Upper lobe of right lung (tissue), 1 donor: ENCODE results near the gene MBD1. TPM values are rescaled to one million over a fixed set of nuclear protein-coding genes. Genes with fewer than 3 reads are reported as not detected.
"Not testable (repeated sequence)": the region's sequence is repeated elsewhere in the genome, so short reads cannot be mapped to it uniquely, and the experiment has no call there.

ENCODE experiments used
- ATAC-seq: fragments of 200-7000 bp; cut with Tn5 transposase; one replicate; pipeline ENCODE4 v1.9.1; 2020; ENCODE audit warnings: mild to moderate bottlenecking, moderate library complexity
- DNase-seq: peaks from one replicate; pipeline ENCODE4 v3.0.0-alpha.2; 2020
- H3K27ac ChIP-seq: fragments of 200-600 bp; one replicate; pipeline ENCODE4 v1.8.0; 2022
- H3K27me3 ChIP-seq: fragments of 200-600 bp; one replicate; pipeline ENCODE4 v1.8.0; 2022; ENCODE audit warnings: mild to moderate bottlenecking
- H3K36me3 ChIP-seq: fragments of 200-600 bp; one replicate; pipeline ENCODE4 v1.8.0; 2022
- H3K4me1 ChIP-seq: fragments of 200-600 bp; one replicate; pipeline ENCODE4 v1.8.0; 2022
- H3K4me3 ChIP-seq: fragments of 200-600 bp; one replicate; pipeline ENCODE4 v1.8.0; 2022; ENCODE audit warnings: mild to moderate bottlenecking
- H3K9me3 ChIP-seq: fragments of 200-600 bp; one replicate; pipeline ENCODE4 v1.8.0; 2022
- intact Hi-C: fragments of 100-400 bp; cut with DNase I; formaldehyde crosslinking; loops from one replicate; pipeline ENCODE4 v1.11.0; 2022
- total RNA-seq: library from RNA; stranded (reverse); fragmentation: NEBNext Ultra II Directional; extraction: Animal tissue kit (Norgen Biotek cat#: 25700); gene quantifications from one replicate; pipeline ENCODE4 v1.2.1, GENCODE V29; 2021
- TF ChIP-seq, protein P1 (sequence below): fragments of 200-600 bp; IDR thresholded peaks from one replicate; pipeline ENCODE4 v1.8.0; 2022; ENCODE audit warnings: antibody characterized with exemption
- donor health status: DM: no; HTN: yes; CAD: no; lungs with severe emphysema.

The MBD1 gene
- total RNA-seq, 1 donor from 2014 or later, result 56.3 TPM

DNA sequence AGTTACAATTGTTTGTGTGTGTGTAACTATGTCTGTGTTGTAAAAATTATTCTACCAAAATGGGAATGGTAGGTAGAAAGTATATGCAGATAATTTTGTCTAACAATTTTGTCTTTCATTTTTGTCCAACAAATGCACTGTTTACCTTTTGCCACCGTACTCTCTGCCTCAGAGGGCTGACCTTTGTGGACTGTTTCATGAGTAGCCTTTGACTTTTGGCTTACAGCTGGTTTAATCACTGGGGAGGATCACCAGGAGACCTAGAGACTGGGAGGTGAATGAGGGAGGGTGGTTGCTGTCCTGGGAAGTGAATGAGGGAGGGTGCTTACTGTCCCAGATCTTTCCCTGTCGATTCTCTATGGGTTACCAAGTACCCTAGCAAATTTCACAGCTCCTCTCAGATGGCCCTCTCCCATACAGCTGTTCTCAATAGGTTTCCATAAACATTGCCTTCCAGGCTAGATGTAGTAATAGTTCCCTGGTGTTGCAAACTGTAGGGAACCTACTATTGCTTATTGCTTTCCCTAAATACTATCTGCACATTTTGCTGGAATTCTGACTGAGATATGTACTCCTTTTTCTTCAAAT lies 32.6 kb upstream of the MBD1 start:
- TF ChIP-seq, protein P1, sequence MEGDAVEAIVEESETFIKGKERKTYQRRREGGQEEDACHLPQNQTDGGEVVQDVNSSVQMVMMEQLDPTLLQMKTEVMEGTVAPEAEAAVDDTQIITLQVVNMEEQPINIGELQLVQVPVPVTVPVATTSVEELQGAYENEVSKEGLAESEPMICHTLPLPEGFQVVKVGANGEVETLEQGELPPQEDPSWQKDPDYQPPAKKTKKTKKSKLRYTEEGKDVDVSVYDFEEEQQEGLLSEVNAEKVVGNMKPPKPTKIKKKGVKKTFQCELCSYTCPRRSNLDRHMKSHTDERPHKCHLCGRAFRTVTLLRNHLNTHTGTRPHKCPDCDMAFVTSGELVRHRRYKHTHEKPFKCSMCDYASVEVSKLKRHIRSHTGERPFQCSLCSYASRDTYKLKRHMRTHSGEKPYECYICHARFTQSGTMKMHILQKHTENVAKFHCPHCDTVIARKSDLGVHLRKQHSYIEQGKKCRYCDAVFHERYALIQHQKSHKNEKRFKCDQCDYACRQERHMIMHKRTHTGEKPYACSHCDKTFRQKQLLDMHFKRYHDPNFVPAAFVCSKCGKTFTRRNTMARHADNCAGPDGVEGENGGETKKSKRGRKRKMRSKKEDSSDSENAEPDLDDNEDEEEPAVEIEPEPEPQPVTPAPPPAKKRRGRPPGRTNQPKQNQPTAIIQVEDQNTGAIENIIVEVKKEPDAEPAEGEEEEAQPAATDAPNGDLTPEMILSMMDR, result no peak
- Histone ChIP-seq H3K4me1 (no peaks in the 10 kb centered on the region), H3K27ac (no peak overlapping the region), H3K36me3 (no peaks in the 10 kb centered on the region), H3K9me3 (no peaks in the 10 kb centered on the region), H3K4me3 (no peak overlapping the region), H3K27me3 (peaks cover 26% of the 10 kb centered on the region)
- no peak for ATAC-seq
- no peak for DNase-seq
- intact Hi-C loops, result no loop called here

DNA sequence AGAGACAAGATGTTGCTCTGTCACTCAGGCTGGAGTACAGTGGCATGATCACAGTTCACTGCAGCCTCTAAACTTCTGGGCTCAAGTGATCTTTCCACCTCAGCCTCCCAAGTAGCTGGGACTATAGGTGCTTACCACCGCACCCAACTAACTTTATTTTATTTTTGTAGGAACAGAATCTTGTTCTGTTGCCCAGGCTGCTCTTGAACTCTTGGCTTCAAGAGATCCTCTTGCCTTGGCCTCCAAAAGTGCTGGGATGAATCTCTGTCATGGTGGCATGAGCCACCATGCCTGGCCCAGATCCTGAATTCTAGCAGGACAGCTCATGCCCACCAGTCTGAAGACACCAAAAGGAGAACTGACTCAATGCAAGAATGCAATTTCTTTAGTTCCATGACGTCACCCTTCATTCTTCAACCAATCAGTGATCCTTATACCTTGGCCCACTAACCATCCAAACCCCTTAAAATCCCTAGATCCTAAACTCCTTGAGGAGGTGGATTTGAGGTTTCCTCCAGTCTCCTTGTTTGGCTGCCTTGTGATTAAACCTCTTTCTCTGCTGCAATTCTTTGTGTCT lies 31.8 kb upstream of the MBD1 start:
- peaks cover 26% of the 10 kb centered on the region for H3K27me3 ChIP-seq
- DNase-seq (no peak), ATAC-seq (no peak)

DNA sequence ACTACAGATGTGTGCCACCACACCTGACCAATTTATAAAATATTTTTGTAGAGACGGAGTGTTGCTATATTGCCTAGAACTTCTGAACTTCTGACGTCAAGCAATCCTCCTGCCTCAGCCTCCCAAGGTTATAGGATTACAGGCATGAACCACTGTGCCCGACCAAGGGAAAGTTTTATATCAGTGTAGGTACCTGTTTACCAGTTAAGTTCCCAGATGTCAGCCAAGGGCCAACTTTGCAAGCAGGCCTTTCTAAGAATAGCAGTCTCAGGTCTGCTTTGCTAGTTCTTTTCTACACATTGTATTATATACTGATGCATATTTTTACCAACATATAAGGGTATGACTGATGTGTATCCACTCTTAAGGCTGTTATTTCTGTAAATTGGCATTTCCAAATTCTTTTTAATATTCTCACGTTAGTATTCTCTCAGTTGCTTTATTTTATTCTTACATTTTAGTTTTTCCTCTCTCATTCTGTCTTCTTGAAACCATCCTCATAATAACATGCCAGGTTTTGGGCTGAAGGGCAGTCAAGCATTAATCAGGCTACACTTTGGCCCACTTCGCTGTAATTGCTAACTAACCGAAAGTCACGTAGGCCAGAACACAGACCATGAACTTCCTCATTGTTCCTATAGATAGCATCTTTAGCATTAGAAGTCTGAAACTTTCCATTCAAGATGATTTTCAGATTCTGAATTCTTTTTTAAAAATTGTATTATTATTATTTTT lies 31.1 kb upstream of the MBD1 start:
- Histone ChIP-seq H3K36me3 (no peaks in the 10 kb centered on the region), H3K27me3 (peaks cover 26% of the 10 kb centered on the region), H3K4me1 (no peaks in the 10 kb centered on the region), H3K4me3 (no peak overlapping the region), H3K9me3 (no peaks in the 10 kb centered on the region), H3K27ac (no peak overlapping the region)
- DNase-seq (no peak), ATAC-seq (no peak)
- intact Hi-C loops, result no loop called here
- TF ChIP-seq, protein P1, result no peak

More for the DNA sequence above, 31.8 kb upstream of the MBD1 start:
- TF ChIP-seq, protein P1, result no peak
- intact Hi-C loops, result no loop called here
- Histone ChIP-seq H3K27ac (no peak overlapping the region), H3K36me3 (no peaks in the 10 kb centered on the region), H3K4me3 (no peak overlapping the region), H3K4me1 (no peaks in the 10 kb centered on the region), H3K9me3 (no peaks in the 10 kb centered on the region)

DNA sequence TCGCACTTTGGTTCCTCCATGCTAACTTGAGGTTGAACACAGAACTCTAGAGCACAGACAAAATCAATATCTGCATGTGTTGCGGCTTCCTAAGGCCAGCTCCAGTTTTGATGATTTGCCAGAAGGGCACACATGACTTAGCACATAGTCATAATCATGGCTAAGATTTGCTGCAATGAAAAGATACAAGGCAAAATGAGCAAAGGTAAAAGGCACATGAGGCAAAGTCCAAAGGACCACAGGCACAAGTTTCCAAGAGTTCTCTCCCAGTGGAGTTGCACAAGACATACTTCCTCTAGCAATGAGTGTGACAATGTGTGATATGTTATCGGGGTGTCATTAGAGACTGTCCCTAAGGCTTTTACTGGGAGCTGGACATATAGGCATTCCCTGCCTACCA lies 30.3 kb upstream of the MBD1 start:
- H3K27ac ChIP-seq, result no peak overlapping the region
- no peak for DNase-seq
- H3K27me3 ChIP-seq, result peaks cover 26% of the 10 kb centered on the region
- intact Hi-C loops, result no loop called here
- no peak overlapping the region for H3K4me3 ChIP-seq
- no peaks in the 10 kb centered on the region for H3K9me3 ChIP-seq
- H3K4me1 ChIP-seq, result no peaks in the 10 kb centered on the region
- TF ChIP-seq, protein P1, result no peak
- ATAC-seq, result no peak
- H3K36me3 ChIP-seq, result no peaks in the 10 kb centered on the region

DNA sequence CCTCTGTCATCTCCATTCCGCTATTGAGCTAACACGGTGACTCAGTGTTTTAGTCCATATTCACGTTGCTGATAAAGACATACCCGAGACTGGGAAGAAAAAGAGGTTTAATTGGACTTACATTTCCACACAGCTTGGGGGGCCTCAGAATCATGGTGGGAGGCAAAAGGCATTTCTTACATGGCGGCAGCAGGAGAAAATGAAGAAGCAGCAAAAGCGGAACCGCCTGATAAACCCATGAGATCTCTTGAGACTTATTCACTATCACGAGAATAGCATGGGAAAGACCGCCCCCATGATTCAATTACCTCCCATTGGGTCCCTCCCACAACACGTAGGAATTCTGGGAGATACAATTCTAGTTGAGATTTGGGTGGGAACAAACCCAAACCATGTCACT lies 28.8 kb upstream of the MBD1 start:
- Histone ChIP-seq H3K27ac (no peak overlapping the region), H3K4me3 (no peak overlapping the region), H3K4me1 (no peaks in the 10 kb centered on the region), H3K27me3 (peaks cover 20% of the 10 kb centered on the region), H3K36me3 (no peaks in the 10 kb centered on the region), H3K9me3 (no peaks in the 10 kb centered on the region)
- DNase-seq (no peak), ATAC-seq (no peak)
- TF ChIP-seq, protein P1, result no peak
- intact Hi-C loops, result no loop called here

DNA sequence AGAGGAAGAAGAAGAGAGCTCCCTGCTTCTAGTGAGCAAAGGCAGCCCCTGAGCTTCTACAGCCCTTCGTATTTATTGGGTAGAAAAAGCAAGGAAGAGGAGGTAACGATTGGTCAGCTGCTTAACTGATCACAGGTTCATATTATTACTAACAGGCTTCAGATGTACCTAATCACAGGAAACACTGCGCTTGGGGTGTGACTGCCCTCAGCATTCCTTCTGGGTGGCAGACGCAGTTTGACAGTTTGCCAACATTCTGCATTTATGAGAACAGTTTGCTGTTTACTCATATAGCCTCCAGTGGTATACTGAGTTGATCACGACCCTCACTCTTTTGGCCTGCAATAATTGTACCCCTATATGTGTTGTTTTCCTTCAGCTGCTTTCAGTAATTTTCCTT lies 27.5 kb upstream of the MBD1 start:
- intact Hi-C loops, ATAC-seq, H3K36me3 ChIP-seq, H3K4me1 ChIP-seq, H3K27ac ChIP-seq, DNase-seq, H3K4me3 ChIP-seq, H3K9me3 ChIP-seq: not testable (repeated sequence)
- peaks cover 26% of the 10 kb centered on the region for H3K27me3 ChIP-seq
